ENCODE data around the gene CRKL. TPM values are rescaled to one million over a fixed set of nuclear protein-coding genes. Genes with fewer than 3 reads are reported as not detected.

The CRKL gene
- total RNA-seq, 1 experiment from 2014 or later: 106 TPM

GRCh38 chr22:20977516-20978170 is 60.4 kb downstream of the CRKL start:
- peaks cover 0 to 8% (median 4%) of the 10 kb centered on the region in 3 experiments; a peak in 4 of 7 replicates for H3K36me3 Mint-ChIP-seq (ENCODE audit: insufficient read depth in 1 of 3, low read depth in 3 of 3)
- Histone ChIP-seq H3K27ac (ENCODE audit: insufficient read length, low read depth, low read length) (no peak overlapping the region), H3K23me2 (ENCODE audit: insufficient read length, low read depth, low read length, poor library complexity, severe bottlenecking) (peaks cover 11% of the 10 kb centered on the region), H2AFZ (ENCODE audit: low read length) (no peak overlapping the region), H3K79me1 (ENCODE audit: insufficient read depth, low read depth, low read length, poor library complexity, severe bottlenecking) (no peaks in the 10 kb centered on the region), H3K4me2 (ENCODE audit: insufficient read depth, insufficient read length, low read length) (no peak overlapping the region), H3K9ac (ENCODE audit: extremely low read depth, insufficient read length, low read length) (no peak overlapping the region), H4K5ac (ENCODE audit: insufficient read length, low read depth, low read length) (no peak overlapping the region), H2BK20ac (ENCODE audit: low read depth, low read length, poor library complexity, severe bottlenecking) (no peak overlapping the region), H4K91ac (ENCODE audit: insufficient read length, low read depth, low read length) (no peak overlapping the region), H2BK15ac (ENCODE audit: low read depth, low read length) (no peak overlapping the region), H3K4ac (ENCODE audit: low read depth, low read length) (no peak overlapping the region), H4K20me1 (ENCODE audit: control insufficient read depth, insufficient read depth, insufficient read length) (no peaks in the 10 kb centered on the region), H3K9me3 (ENCODE audit: control insufficient read depth, low read depth, low read length) (no peaks in the 10 kb centered on the region), H3K4me1 (ENCODE audit: insufficient read depth, low read length) (no peaks in the 10 kb centered on the region), H3K27me3 (ENCODE audit: insufficient read depth, low read length) (no peaks in the 10 kb centered on the region; the same call in 1 of the 2 replicates), H3K18ac (ENCODE audit: insufficient read length, low read depth, low read length) (no peak overlapping the region), H2BK120ac (ENCODE audit: low read depth, low read length, poor library complexity, severe bottlenecking) (no peak overlapping the region), H3K14ac (ENCODE audit: insufficient read depth, low read length) (no peak overlapping the region), H3K79me2 (ENCODE audit: insufficient read depth, low read length) (no peaks in the 10 kb centered on the region), H3T11ph (ENCODE audit: low read length) (no peak overlapping the region), H4K8ac (replicated peaks; ENCODE audit: insufficient read length, low read depth, low read length) (no peak overlapping the region), H3K56ac (ENCODE audit: insufficient read length, low read depth, low read length) (no peak overlapping the region), H3K23ac (ENCODE audit: insufficient read length, low read depth, low read length) (no peak overlapping the region), H2BK12ac (ENCODE audit: insufficient read length, low read depth, low read length) (no peak overlapping the region), H2BK5ac (ENCODE audit: insufficient read length, low read length) (no peak overlapping the region), H2AK5ac (ENCODE audit: insufficient read length, low read length) (no peak overlapping the region)
- peaks cover 13 to 15% of the 10 kb centered on the region in 2 experiments for H3K9me3 Mint-ChIP-seq
- no peak for DNase-seq
- peaks cover 72% of the 10 kb centered on the region for H3K27me3 Mint-ChIP-seq (ENCODE audit: low read depth)
- WGBS (ENCODE audit: extremely low coverage, insufficient read length, low lambda C conversion rate): no CpG with 5 or more reads among the region's 17 CpGs
- peaks cover 27 to 31% of the 10 kb centered on the region in 2 experiments for H3K4me1 Mint-ChIP-seq
- H3K27ac Mint-ChIP-seq: no peak overlapping the region
- TF ChIP-seq, protein P1, sequence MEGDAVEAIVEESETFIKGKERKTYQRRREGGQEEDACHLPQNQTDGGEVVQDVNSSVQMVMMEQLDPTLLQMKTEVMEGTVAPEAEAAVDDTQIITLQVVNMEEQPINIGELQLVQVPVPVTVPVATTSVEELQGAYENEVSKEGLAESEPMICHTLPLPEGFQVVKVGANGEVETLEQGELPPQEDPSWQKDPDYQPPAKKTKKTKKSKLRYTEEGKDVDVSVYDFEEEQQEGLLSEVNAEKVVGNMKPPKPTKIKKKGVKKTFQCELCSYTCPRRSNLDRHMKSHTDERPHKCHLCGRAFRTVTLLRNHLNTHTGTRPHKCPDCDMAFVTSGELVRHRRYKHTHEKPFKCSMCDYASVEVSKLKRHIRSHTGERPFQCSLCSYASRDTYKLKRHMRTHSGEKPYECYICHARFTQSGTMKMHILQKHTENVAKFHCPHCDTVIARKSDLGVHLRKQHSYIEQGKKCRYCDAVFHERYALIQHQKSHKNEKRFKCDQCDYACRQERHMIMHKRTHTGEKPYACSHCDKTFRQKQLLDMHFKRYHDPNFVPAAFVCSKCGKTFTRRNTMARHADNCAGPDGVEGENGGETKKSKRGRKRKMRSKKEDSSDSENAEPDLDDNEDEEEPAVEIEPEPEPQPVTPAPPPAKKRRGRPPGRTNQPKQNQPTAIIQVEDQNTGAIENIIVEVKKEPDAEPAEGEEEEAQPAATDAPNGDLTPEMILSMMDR (conservative IDR thresholded peaks at IDR 0.05): no peak
- H3K4me3 Mint-ChIP-seq: no peak overlapping the region
